GM12864 (cell line): Measurements from ENCODE around the gene CGB2.

Experiments used
- DNase-seq: peaks from one replicate; pipeline ENCODE4 v3.0.0-alpha.2; 2011; ENCODE audit warnings: low read depth
- H3K4me3 ChIP-seq: 2 replicates; pipeline ENCODE4 v1.5.1; 2011; ENCODE audit warnings: mild to moderate bottlenecking, low read depth, low read length, control low read depth
- CTCF ChIP-seq: IDR thresholded peaks from 2 replicates; pipeline ENCODE4 v1.5.1; 2011; ENCODE audit warnings: low read depth, mild to moderate bottlenecking, moderate library complexity, low read length, control low read depth, inconsistent platforms; ENCODE audit errors: missing control alignments

The CGB2 gene

GRCh38 chr19:48989701-48990291, 41.9 kb upstream of the CGB2 start:
- no peak overlapping the region for H3K4me3 ChIP-seq
- no peak for TF ChIP-seq CTCF
- DNase-seq, result no peak

DNA sequence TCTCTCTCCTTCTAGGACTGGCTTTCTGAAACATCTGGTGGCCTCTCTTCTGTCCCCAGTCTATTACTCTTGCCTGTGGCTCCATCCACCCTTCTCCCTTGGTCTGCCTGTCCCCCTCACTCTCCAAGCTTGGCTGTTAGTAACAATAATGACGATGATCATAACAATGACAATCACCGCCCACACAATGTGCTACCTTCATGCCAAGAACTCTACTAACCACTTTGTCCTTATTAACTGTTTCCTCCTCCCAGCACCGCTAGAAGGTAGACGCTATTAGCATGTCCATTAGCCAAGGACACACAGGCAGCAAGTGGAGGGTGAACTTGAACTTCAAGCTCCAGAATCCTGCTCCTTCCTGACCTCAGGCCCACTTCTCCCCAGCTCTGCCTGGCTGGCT, 41.3 kb upstream of the CGB2 start:
- TF ChIP-seq CTCF, result no peak
- H3K4me3 ChIP-seq, result no peak overlapping the region
- no peak for DNase-seq

DNA sequence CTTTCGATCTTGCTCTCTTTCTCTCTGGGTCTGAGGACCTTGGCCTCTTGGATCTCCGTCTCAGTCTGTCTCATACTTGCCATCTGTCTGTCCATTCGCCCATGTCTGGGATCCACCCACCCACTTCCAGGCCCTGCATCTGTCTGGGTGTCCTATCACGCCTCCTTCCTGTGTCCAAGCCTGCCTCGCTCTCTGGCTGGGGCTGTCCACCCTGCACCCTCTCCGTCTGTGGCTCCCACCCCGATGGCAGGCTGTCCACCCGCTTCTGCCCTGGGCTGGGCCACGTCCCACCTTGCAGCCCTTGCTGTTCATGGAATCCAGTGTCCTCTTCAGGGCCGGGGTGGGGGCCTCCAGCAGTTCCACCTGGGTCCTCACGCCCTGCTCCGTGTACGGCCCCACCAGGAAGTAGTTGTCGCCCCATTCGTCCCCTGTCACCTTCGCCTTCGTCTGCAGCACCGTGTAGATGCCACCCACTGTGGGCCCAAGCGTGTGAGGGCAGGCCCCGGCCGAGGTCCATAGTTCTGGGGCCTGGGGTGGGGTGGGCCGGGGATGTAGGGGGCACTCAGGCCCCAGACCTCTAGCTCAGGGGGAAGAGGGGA, 40.6 kb upstream of the CGB2 start:
- no peak for DNase-seq
- TF ChIP-seq CTCF, result no peak
- H3K4me3 ChIP-seq, result no peak overlapping the region

DNA sequence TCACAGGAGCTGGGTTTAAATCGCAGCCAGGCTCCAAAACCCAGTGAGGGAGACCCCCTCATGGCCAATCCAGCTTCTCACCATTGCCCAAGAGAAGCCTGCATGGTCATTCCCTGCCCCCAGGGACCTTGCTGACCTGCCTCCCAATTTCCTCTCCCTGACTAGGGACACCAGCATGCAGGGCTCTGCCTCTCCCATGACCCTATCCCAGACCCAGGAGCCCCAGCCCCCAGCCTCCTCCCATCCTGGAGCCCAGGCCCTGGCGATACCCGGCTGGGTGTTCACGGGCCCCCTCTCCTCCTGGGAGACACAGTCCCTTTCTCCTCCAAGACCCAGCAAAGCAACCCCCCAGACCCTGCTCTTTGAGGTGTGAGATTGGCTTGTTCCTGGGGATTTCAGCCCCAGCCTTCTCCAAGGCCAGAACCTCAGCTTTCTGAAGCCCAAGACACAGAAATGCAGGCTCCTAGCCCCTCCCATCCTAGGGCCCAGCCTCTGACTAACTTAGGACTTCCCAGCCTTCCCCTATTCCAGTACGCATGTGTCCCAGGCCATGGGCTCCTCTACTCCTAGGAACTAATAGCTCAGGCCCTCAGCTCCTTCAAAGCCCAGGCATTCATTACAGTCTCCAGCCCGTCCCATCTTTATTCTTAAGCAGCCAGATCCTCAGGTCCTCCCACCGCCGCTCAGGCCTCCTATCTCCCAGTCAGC, 39.7 kb upstream of the CGB2 start:
- no peak for DNase-seq
- no peak for TF ChIP-seq CTCF
- peak overlapping the region; percentile 98 for H3K4me3 ChIP-seq

- TF ChIP-seq CTCF, result no peak
- no peak for DNase-seq
- H3K4me3 ChIP-seq, result peak overlapping the region; percentile 98
Measured at GRCh38 chr19:48992581-48993174, 39.0 kb upstream of the CGB2 start.

DNA sequence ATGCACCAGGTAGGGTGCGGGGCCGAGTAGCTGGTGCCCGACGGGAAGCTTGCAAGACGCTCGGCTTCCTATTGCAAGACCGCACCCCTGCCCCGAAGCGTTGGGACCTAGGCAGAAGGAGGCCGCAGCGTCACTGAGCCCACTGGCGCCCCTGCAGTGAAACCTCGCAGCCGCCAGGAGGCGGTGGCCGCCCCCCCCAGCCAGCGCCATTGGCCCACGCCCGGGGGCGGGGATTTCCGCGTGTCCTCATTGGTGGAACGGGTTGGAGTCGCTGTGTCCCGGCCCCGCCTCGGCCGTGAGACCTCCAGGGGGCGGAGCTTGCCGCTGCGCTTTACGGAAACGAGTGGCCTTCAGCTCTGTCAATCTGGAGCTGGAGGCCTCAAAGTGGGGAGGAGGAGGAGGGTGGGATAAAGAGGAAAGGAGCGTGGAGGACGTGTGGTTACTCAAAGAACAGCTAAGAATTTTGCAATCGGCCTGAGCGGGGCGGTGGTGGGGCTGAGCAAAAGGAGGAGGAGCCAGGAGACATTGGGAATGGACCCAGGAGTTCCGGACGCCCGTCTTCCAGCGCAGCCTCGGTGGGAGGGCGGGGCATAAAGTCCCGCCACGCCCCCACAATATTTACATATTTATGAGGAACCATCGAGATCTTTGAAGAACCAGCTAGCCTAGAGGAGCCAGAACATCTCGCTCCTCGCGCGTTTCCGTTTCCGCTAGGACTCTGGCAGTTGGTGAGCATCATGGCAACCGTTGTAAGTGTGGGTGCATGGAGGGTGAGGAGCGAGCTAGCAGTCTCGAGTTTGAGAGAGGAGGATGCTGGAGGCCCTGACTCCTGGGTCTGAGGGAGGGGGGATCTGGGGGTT, 38.3 kb upstream of the CGB2 start, which contains the start of the genes GYS1 and RUVBL2:
Gene GYS1, minus strand, starts transcription at position 135 of the 860 bp plus-strand sequence. CDS start 197 bp downstream, outside the sequence.
Gene RUVBL2, plus strand, starts transcription at position 713 of the 860 bp plus-strand sequence. Its CDS starts 25 bp downstream, at position 738.
- peak within 1 kb of the TSS; percentile 98 for H3K4me3 ChIP-seq
- DNase-seq, result peak; percentile 98
- TF ChIP-seq CTCF, result peak; percentile 93
